GM21526 (cell line): ENCODE data around the gene PRRC2A.

Experiments
- ATAC-seq: cut with Tn5 transposase; IDR thresholded peaks from one replicate; pipeline ENCODE4 v1.9.1; 2021; ENCODE audit warnings: moderate library complexity; ENCODE audit not compliant: unreplicated experiment, low FRiP score

The PRRC2A gene

GRCh38 chr6:31620586-31621319, at the start of gene PRRC2A:
Gene PRRC2A, plus strand, starts transcription at chr6:31620715. Its CDS starts 2,075 bp downstream, at chr6:31622790.
- ATAC-seq: peak; percentile 44

GRCh38 chr6:31572041-31572911, 48.2 kb upstream of the PRRC2A start, which contains the start of gene LTA:
Gene LTA, plus strand, starts transcription at chr6:31572289. Its CDS starts 454 bp downstream, at chr6:31572743.
- ATAC-seq: peak; percentile 39

GRCh38 chr6:31573239-31574105, 47.0 kb upstream of the PRRC2A start:
- no peak for ATAC-seq

- no peak for ATAC-seq
These were observed 46.1 kb upstream of the PRRC2A start for GRCh38 chr6:31574106-31575061.

- ATAC-seq: no peak
These were observed 45.1 kb upstream of the PRRC2A start, which contains the start of gene TNF for GRCh38 chr6:31575335-31575901. Gene TNF, plus strand, starts transcription at chr6:31575565. Its CDS starts 177 bp downstream, at chr6:31575742.

- no peak for ATAC-seq
These were observed 44.4 kb upstream of the PRRC2A start for GRCh38 chr6:31575952-31576685.

- ATAC-seq: no peak
These were observed 43.5 kb upstream of the PRRC2A start for GRCh38 chr6:31576897-31577578.

GRCh38 chr6:31577579-31577966, 42.9 kb upstream of the PRRC2A start:
- ATAC-seq: no peak

GRCh38 chr6:31578184-31579118, 42.1 kb upstream of the PRRC2A start:
- ATAC-seq: no peak

- no peak for ATAC-seq
These were observed 41.4 kb upstream of the PRRC2A start for GRCh38 chr6:31579119-31579505.

- ATAC-seq: no peak
These were observed 40.7 kb upstream of the PRRC2A start for GRCh38 chr6:31579546-31580437.

GRCh38 chr6:31580438-31580740, 40.1 kb upstream of the PRRC2A start:
- no peak for ATAC-seq

GRCh38 chr6:31580807-31581433, 39.6 kb upstream of the PRRC2A start:
- ATAC-seq: no peak

GRCh38 chr6:31581434-31582229, 38.9 kb upstream of the PRRC2A start:
- ATAC-seq: no peak

GRCh38 chr6:31582230-31582643, 38.3 kb upstream of the PRRC2A start, which contains the start of gene LTB:
Gene LTB, minus strand, starts transcription at chr6:31582424. Its CDS starts 7 bp downstream, at chr6:31582417.
- no peak for ATAC-seq
